ENCODE measurements around the gene MTMR3.
"Not testable (repeated sequence)": the region's sequence is repeated elsewhere in the genome, so short reads cannot be mapped to it uniquely, and the experiment has no call there.

MTMR3 gene

DNA sequence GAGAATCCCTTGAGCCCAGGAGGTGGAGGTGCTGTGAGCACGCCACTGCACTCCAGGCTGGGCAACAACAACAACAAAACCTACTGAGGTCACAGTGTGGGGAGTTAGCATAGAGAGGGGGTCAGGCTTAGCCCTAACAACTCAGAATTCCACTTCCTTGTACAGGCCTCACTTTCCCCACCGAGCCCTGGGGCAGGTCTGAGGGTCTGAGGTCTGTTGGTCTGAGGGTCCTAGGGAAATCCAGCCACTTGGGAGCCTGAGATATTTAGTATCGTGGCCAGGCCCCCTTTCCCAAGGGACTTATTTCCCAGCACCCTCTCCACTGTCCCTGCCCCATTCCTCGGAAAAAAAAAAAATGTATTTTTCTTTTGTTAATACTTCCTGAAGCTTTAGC lies 162.5 kb downstream of the MTMR3 start:
- intact Hi-C loops (cut with micrococcal nuclease) = no loop called here
- no peak overlapping the region for H3K4me3 Mint-ChIP-seq
- no peaks in the 10 kb centered on the region for H3K36me3 Mint-ChIP-seq (ENCODE audit: low read depth)
- no peak overlapping the region for H3K27ac Mint-ChIP-seq
- no peaks in the 10 kb centered on the region for H3K27me3 Mint-ChIP-seq
- no peaks in the 10 kb centered on the region for H3K9me3 Mint-ChIP-seq
- H3K4me1 Mint-ChIP-seq (ENCODE audit: low read depth) = peaks cover 11% of the 10 kb centered on the region

DNA sequence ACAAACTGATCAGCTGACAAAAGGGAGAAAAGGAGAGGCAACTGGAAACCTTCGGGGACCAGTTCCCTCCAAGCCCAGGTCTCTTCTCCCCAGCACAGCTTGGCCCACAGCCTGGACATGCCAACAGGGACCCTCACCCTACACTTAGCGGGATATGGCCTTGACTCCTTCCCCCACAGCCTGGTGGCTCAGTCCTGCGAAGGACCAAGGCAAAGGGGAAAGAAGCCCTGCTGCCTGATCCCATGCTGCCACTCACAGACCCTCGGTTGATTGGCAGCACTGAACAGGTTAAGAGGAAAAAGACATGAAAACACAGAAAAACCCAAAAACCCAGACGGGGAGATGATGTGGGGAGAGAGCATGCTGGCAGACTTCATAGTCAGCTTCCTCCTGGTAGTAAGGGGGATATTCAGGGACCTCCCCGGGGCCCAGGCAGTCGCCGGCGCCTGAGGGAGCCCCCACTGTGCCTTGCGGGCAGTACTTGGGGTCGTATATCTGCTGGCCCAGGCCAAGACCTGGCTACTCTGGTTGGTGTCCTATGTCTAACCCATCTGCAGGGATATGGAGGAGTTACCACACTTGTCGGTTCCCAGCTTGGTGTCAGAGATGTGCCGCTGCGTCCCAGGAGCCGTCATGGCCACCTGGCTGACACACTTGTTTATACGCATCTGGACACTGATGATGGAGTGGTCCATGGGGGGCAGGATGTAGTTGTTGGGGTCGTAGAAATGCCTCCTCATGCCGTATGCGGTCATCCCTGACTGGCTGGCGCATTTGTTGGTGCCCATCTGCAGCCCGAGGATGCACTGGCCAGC lies 163.1 kb downstream of the MTMR3 start:
- no peaks in the 10 kb centered on the region for H3K27me3 Mint-ChIP-seq
- no peak overlapping the region for H3K27ac Mint-ChIP-seq
- H3K4me3 Mint-ChIP-seq = no peak overlapping the region
- peaks cover 5% of the 10 kb centered on the region for H3K4me1 Mint-ChIP-seq (ENCODE audit: low read depth)
- H3K9me3 Mint-ChIP-seq = no peaks in the 10 kb centered on the region
- no peaks in the 10 kb centered on the region for H3K36me3 Mint-ChIP-seq (ENCODE audit: low read depth)
- intact Hi-C loops (cut with micrococcal nuclease) = no loop called here

- Mint-ChIP-seq H3K27ac (no peak overlapping the region), H3K9me3 (no peaks in the 10 kb centered on the region), H3K4me1 (ENCODE audit: low read depth) (peaks cover 5% of the 10 kb centered on the region), H3K27me3 (no peaks in the 10 kb centered on the region), H3K4me3 (no peak overlapping the region), H3K36me3 (ENCODE audit: low read depth) (no peaks in the 10 kb centered on the region)
- intact Hi-C loops (cut with micrococcal nuclease) = no loop called here
Observed at GRCh38 chr22:30046716-30047363, 163.9 kb downstream of the MTMR3 start.

GRCh38 chr22:30047364-30047738 lies 164.4 kb downstream of the MTMR3 start:
- H3K27me3 Mint-ChIP-seq = no peaks in the 10 kb centered on the region
- no peak overlapping the region for H3K27ac Mint-ChIP-seq
- intact Hi-C loops (cut with micrococcal nuclease) = no loop called here
- H3K4me1 Mint-ChIP-seq (ENCODE audit: low read depth) = peaks cover 5% of the 10 kb centered on the region
- H3K4me3 Mint-ChIP-seq = no peak overlapping the region
- no peaks in the 10 kb centered on the region for H3K36me3 Mint-ChIP-seq (ENCODE audit: low read depth)
- no peaks in the 10 kb centered on the region for H3K9me3 Mint-ChIP-seq

- intact Hi-C loops (cut with micrococcal nuclease) = no loop called here
- Mint-ChIP-seq H3K27ac (no peak overlapping the region), H3K4me3 (no peak overlapping the region)
Observed at GRCh38 chr22:30048681-30049080, 165.7 kb downstream of the MTMR3 start.

DNA sequence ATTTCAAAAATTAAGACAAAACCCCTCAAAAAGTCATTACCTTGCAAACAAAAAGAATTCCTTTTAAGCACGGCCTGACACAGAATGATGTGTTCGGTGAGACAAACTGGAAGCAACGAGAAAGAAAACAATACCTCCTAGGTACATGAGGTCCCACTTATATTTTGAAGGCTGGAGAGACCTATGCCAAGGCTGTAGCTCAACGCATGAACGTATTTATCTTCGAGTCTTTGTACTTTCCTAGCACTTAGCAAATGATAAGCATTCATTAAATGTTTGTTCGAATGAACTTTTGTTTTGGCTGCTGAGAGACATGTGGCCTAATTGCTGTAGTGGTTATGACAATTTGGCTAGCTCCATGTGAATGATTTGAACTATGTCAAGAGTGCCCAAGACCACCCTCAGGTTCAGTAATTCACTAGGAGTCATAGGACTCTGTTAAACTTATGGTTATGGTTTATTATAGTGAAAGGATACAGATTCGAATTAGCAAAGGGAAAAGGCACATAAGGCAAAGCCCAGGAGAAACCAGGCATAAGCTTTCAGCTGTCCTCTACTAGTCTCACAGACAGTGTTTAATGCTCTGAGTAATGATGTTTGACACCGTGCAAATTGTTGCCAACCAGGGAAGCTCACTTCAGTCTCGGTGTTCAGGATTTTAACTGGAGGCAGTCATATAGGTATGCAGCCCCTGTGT lies 171.2 kb downstream of the MTMR3 start:
- intact Hi-C loops (cut with micrococcal nuclease) = no loop called here
- Mint-ChIP-seq H3K9me3 (peaks cover 8% of the 10 kb centered on the region), H3K27ac (no peak overlapping the region), H3K4me3 (no peak overlapping the region), H3K27me3 (peaks cover 1% of the 10 kb centered on the region), H3K4me1 (ENCODE audit: low read depth) (no peaks in the 10 kb centered on the region), H3K36me3 (ENCODE audit: low read depth) (no peaks in the 10 kb centered on the region)

More at GRCh38 chr22:30048681-30049080, 165.7 kb downstream of the MTMR3 start:
- Mint-ChIP-seq H3K36me3 (ENCODE audit: low read depth) (no peaks in the 10 kb centered on the region), H3K9me3 (no peaks in the 10 kb centered on the region), H3K27me3 (no peaks in the 10 kb centered on the region), H3K4me1 (ENCODE audit: low read depth) (peaks cover 5% of the 10 kb centered on the region)

DNA sequence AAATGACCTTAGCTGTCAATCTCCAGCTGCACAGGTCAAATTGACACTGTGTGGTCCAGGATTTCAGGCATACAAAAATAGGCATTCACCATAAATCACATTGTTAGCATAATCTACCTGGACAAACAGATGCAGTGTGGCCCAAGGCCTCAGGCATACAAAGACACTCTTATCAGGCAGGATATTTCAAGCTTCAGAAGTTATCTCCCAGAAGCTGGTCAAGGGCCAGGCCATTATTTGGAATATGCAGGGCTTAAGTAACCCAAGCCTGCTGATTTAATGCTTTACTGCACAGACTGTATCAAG lies 171.7 kb downstream of the MTMR3 start:
- intact Hi-C loops (cut with micrococcal nuclease) = no loop called here
- Mint-ChIP-seq H3K27ac (no peak overlapping the region), H3K27me3 (peaks cover 1% of the 10 kb centered on the region), H3K4me1 (ENCODE audit: low read depth) (no peaks in the 10 kb centered on the region), H3K4me3 (no peak overlapping the region), H3K9me3 (peaks cover 8% of the 10 kb centered on the region), H3K36me3 (ENCODE audit: low read depth) (no peaks in the 10 kb centered on the region)

DNA sequence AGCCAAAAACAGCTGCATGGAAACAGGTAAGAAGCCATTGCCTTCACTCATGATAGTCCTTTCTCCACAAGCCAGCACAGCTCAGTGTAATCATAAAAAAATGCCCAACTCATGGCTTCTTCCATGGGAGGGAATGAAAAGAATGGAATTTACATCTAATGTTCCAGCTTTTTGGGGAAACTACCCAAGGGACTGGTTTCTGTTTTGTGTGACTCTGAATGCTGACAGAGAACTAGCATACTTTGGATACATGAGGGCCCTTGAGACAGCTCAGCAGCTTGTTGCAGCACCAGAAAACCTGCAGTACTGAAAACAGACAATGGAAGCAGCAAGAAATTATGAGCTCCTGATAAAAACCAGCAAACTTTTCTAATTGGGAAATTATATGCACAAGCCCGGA lies 173.0 kb downstream of the MTMR3 start:
- Mint-ChIP-seq H3K9me3 (peaks cover 8% of the 10 kb centered on the region), H3K4me1 (ENCODE audit: low read depth) (no peaks in the 10 kb centered on the region), H3K27ac (no peak overlapping the region), H3K36me3 (ENCODE audit: low read depth) (no peaks in the 10 kb centered on the region), H3K4me3 (no peak overlapping the region), H3K27me3 (peaks cover 1% of the 10 kb centered on the region)
- intact Hi-C loops (cut with micrococcal nuclease) = no loop called here

- H3K36me3 Mint-ChIP-seq (ENCODE audit: low read depth) = no peaks in the 10 kb centered on the region
- intact Hi-C loops (cut with micrococcal nuclease) = no loop called here
- peaks cover 1% of the 10 kb centered on the region for H3K27me3 Mint-ChIP-seq
Observed at GRCh38 chr22:30057375-30057774, 174.4 kb downstream of the MTMR3 start.

GRCh38 chr22:30059346-30060020 lies 176.5 kb downstream of the MTMR3 start:
- H3K9me3 Mint-ChIP-seq = peaks cover 22% of the 10 kb centered on the region
- H3K4me1 Mint-ChIP-seq (ENCODE audit: low read depth); H3K27me3 Mint-ChIP-seq; intact Hi-C loops (cut with micrococcal nuclease); H3K36me3 Mint-ChIP-seq (ENCODE audit: low read depth); H3K27ac Mint-ChIP-seq; H3K4me3 Mint-ChIP-seq: not testable (repeated sequence)

More at GRCh38 chr22:30057375-30057774, 174.4 kb downstream of the MTMR3 start:
- no peak overlapping the region for H3K27ac Mint-ChIP-seq
- H3K4me3 Mint-ChIP-seq = no peak overlapping the region
- H3K9me3 Mint-ChIP-seq = peaks cover 8% of the 10 kb centered on the region
- H3K4me1 Mint-ChIP-seq (ENCODE audit: low read depth) = no peaks in the 10 kb centered on the region

- peaks cover 29% of the 10 kb centered on the region for H3K9me3 Mint-ChIP-seq
- H3K4me3 Mint-ChIP-seq; intact Hi-C loops (cut with micrococcal nuclease); H3K27ac Mint-ChIP-seq; H3K27me3 Mint-ChIP-seq; H3K36me3 Mint-ChIP-seq (ENCODE audit: low read depth); H3K4me1 Mint-ChIP-seq (ENCODE audit: low read depth): not testable (repeated sequence)
Observed at GRCh38 chr22:30061094-30061493, 178.1 kb downstream of the MTMR3 start.

GRCh38 chr22:30062259-30062658 lies 179.3 kb downstream of the MTMR3 start:
- H3K4me1 Mint-ChIP-seq (ENCODE audit: low read depth) = no peaks in the 10 kb centered on the region
- intact Hi-C loops (cut with micrococcal nuclease) = no loop called here
- peaks cover 24% of the 10 kb centered on the region for H3K9me3 Mint-ChIP-seq
- H3K27ac Mint-ChIP-seq = no peak overlapping the region
- H3K36me3 Mint-ChIP-seq (ENCODE audit: low read depth) = no peaks in the 10 kb centered on the region
- peaks cover 3% of the 10 kb centered on the region for H3K27me3 Mint-ChIP-seq
- H3K4me3 Mint-ChIP-seq = no peak overlapping the region

- Mint-ChIP-seq H3K9me3 (peaks cover 24% of the 10 kb centered on the region), H3K27ac (no peak overlapping the region), H3K4me3 (no peak overlapping the region), H3K27me3 (peaks cover 3% of the 10 kb centered on the region), H3K36me3 (ENCODE audit: low read depth) (no peaks in the 10 kb centered on the region), H3K4me1 (ENCODE audit: low read depth) (no peaks in the 10 kb centered on the region)
- intact Hi-C loops (cut with micrococcal nuclease) = no loop called here
Observed at GRCh38 chr22:30062950-30063349, 180.0 kb downstream of the MTMR3 start.

- Mint-ChIP-seq H3K27me3 (peaks cover 3% of the 10 kb centered on the region), H3K4me3 (no peak overlapping the region), H3K4me1 (ENCODE audit: low read depth) (no peaks in the 10 kb centered on the region), H3K27ac (no peak overlapping the region), H3K36me3 (ENCODE audit: low read depth) (no peaks in the 10 kb centered on the region), H3K9me3 (peaks cover 24% of the 10 kb centered on the region)
- intact Hi-C loops (cut with micrococcal nuclease) = no loop called here
Observed at GRCh38 chr22:30064172-30064571, 181.2 kb downstream of the MTMR3 start.
